Right atrium auricular region (tissue), 2 donors: Measurements from ENCODE around the gene C2orf76. TPM values are rescaled to one million over a fixed set of nuclear protein-coding genes. Genes with fewer than 3 reads are reported as not detected.
A peak's percentile ranks its signal among the peaks of the same experiment; 100 is the strongest.

Source experiments
- DNase-seq: peaks from one replicate; pipeline ENCODE4 v3.0.0-alpha.2; 2019; ENCODE audit warnings: low spot score
- H3K27ac ChIP-seq, 2 donors: fragments of 200-600 bp; sonication (generic); 1 replicate in 1 of 2; 2 replicates in 1 of 2; pipeline ENCODE4 v1.5.1; 2016 to 2019
- H3K27me3 ChIP-seq, 2 donors: fragments of 200-600 bp; sonication (generic); one replicate each; pipeline versions ENCODE4 v1.5.1 to v1.6.0; 2017 to 2019
- H3K36me3 ChIP-seq: fragments of 200-600 bp; sonication (generic); one replicate; pipeline ENCODE4 v1.5.1; 2016
- H3K4me1 ChIP-seq, 2 donors: fragments of 200-600 bp; sonication (generic); one replicate each; pipeline versions ENCODE4 v1.5.1 to v1.6.0; 2017 to 2019
- H3K4me3 ChIP-seq, 2 donors: fragments of 200-600 bp; sonication (generic); 1 replicate in 1 of 2; 2 replicates in 1 of 2; pipeline ENCODE4 v1.5.1; 2017 to 2019; ENCODE audit warnings: mild to moderate bottlenecking in 1 of 2, moderate library complexity in 1 of 2
- H3K9me3 ChIP-seq, 2 donors: fragments of 200-600 bp; sonication (generic); one replicate each; pipeline ENCODE4 v1.5.1; 2019
- total RNA-seq, 2 donors: library from RNA; depleted of rRNA; stranded (reverse); fragments of >200 nt; gene quantifications; one replicate each; pipeline ENCODE4 v1.1.0, GENCODE V29; 2016
- TF ChIP-seq, protein P1 (sequence below), 2 donors: fragments of 200-600 bp; sonication (generic); IDR thresholded peaks; one replicate each; pipeline ENCODE4 v1.5.1; 2019; ENCODE audit warnings: antibody characterized with exemption in 2 of 2

The C2orf76 gene
- total RNA-seq, 2 donors from 2014 or later, result 8.1 to 11.1 TPM

DNA sequence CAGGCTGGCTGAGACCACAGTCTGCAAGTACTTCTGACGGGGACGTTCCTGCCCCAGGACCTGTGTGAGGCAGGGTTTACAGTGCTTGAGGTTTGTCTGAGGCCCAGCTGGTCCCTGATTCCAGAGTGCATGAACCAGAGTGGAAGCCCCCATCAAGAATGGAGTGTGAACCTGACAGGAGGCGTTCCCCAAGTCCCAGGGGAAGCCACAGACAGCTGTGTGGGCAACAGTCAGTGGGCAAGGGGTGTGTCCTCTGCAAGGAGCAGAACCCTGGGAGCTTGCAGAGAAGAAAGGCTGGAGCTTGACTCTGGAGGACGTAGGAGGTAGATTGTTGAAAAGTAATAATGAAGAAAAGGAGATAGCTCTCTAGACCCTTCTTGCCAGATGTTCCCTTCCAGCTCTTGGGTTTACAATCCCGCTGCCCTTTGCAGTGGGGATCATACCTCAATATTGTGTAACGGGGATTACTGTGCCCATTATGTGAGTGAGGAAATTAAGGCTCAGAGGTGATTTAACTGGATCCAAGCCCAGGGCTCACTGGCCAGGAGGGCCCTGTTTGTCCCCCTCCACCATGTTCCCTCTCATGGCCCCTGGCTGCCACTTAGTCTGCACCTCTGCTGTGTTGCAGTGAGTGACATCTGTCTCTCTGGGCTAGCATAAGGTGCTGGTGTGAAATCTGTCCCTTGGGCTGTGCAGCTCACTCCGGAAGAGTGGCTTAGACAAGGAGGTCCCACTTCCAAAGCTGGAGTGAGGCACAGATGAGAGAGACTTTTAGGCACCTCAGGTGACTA, 6.3 kb upstream of the C2orf76 start:
- Histone ChIP-seq H3K4me1 (peaks cover 0 to 15% of the 10 kb centered on the region in 2 donors), H3K36me3 (peaks cover 62% of the 10 kb centered on the region), H3K4me3 (no peak overlapping the region), H3K27me3 (no peaks in the 10 kb centered on the region), H3K27ac (no peak overlapping the region), H3K9me3 (peaks cover 0 to 14% of the 10 kb centered on the region in 2 donors)
- DNase-seq, result no peak
- TF ChIP-seq, protein P1, sequence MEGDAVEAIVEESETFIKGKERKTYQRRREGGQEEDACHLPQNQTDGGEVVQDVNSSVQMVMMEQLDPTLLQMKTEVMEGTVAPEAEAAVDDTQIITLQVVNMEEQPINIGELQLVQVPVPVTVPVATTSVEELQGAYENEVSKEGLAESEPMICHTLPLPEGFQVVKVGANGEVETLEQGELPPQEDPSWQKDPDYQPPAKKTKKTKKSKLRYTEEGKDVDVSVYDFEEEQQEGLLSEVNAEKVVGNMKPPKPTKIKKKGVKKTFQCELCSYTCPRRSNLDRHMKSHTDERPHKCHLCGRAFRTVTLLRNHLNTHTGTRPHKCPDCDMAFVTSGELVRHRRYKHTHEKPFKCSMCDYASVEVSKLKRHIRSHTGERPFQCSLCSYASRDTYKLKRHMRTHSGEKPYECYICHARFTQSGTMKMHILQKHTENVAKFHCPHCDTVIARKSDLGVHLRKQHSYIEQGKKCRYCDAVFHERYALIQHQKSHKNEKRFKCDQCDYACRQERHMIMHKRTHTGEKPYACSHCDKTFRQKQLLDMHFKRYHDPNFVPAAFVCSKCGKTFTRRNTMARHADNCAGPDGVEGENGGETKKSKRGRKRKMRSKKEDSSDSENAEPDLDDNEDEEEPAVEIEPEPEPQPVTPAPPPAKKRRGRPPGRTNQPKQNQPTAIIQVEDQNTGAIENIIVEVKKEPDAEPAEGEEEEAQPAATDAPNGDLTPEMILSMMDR (IDR thresholded peaks at IDR 0.05), result no peak

DNA sequence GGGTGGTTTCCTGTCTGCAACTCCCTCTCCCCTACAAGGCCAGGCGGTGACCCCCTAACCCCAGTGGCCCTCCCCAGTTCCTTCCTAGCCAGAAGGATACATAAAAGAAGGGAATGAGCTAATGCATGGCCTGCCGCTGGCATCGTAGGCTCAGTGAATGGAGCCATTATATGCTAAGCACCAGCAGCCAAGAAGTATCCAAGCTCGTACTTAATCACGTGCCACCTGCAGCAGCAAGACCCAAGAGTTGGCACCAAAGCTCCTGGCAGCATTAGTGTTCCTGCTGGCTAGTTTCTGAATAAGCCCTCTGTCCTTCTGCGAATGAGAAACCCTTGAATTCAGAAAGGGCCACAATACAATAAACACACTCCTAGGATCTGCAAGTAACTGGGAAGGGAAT, 4.5 kb upstream of the C2orf76 start:
- H3K4me1 ChIP-seq, result peaks cover 0 to 20% of the 10 kb centered on the region in 2 donors
- no peaks in the 10 kb centered on the region for H3K27me3 ChIP-seq
- DNase-seq, result no peak
- TF ChIP-seq, protein P1 (IDR thresholded peaks at IDR 0.05), result no peak
- peaks cover 0 to 14% of the 10 kb centered on the region in 2 donors for H3K9me3 ChIP-seq
- no peak overlapping the region for H3K27ac ChIP-seq
- peaks cover 62% of the 10 kb centered on the region for H3K36me3 ChIP-seq
- no peak overlapping the region for H3K4me3 ChIP-seq

DNA sequence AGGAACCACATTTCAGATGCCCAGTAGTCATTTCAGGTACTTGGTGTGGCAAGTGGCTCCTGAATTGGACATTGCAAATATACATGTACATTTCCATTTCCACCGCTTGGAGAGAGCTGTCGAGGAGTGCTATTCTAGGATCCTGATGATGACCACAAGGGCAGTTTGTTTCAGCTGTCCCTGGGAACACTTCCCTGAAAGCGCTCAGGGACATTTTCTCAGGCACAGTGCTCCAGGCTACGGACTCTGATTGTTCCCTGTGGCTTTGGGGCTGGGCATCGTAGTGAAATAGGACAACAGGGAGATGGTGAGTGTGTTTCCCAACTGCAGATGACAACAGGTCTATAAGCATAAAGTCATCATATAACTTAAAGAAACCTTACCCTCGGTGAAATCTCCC, 3.2 kb upstream of the C2orf76 start:
- peaks cover 0 to 14% of the 10 kb centered on the region in 2 donors for H3K9me3 ChIP-seq
- TF ChIP-seq, protein P1 (IDR thresholded peaks at IDR 0.05), result no peak
- H3K4me1 ChIP-seq, result peaks cover 0 to 32% of the 10 kb centered on the region in 2 donors
- H3K4me3 ChIP-seq, result no peak overlapping the region
- no peaks in the 10 kb centered on the region for H3K27me3 ChIP-seq
- H3K36me3 ChIP-seq, result peaks cover 62% of the 10 kb centered on the region
- H3K27ac ChIP-seq, result peak overlapping the region in 1 of 2 donors; percentile 44
- no peak for DNase-seq

DNA sequence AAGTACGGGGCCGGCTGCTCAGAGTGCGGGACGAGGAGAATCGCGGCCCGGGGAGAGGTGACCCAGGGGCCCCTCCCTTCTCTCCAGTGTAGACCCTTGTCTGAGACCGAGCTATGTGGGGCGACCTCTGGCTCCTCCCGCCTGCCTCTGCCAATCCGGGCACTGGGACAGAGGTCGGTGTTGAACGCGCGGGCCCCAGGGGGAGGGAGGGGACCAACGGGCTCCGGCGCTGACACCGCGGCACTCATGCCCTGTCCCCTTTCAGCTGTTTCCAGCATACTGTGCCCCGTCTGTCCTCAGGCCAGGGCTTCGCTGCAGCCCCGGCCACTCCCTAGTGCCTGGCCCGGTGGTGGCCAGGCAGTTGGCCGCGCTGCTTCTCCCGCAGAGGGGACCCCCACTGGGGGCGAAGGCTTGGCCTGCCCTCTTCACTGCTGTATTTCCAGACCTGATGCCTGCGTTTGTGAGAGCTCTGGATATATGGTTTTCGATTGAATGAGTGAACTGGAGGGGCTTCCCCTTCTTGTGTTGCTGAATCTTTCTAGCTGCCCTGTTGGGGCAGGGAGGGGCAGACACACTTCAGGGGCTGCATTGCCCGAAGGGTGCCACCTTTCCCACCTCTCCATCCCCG, 952 bp upstream of the C2orf76 start:
- H3K36me3 ChIP-seq, result peaks cover 39% of the 10 kb centered on the region
- no peaks in the 10 kb centered on the region for H3K27me3 ChIP-seq
- DNase-seq, result peak; percentile 71
- H3K9me3 ChIP-seq, result no peaks in the 10 kb centered on the region
- peak overlapping the region; percentile 65 to 87 for H3K4me3 ChIP-seq
- TF ChIP-seq, protein P1 (IDR thresholded peaks at IDR 0.05), result peak in 1 of 2 donors; percentile 42
- H3K27ac ChIP-seq, result peak overlapping the region; percentile 87 to 97
- H3K4me1 ChIP-seq, result peaks cover 0 to 36% of the 10 kb centered on the region in 2 donors

DNA sequence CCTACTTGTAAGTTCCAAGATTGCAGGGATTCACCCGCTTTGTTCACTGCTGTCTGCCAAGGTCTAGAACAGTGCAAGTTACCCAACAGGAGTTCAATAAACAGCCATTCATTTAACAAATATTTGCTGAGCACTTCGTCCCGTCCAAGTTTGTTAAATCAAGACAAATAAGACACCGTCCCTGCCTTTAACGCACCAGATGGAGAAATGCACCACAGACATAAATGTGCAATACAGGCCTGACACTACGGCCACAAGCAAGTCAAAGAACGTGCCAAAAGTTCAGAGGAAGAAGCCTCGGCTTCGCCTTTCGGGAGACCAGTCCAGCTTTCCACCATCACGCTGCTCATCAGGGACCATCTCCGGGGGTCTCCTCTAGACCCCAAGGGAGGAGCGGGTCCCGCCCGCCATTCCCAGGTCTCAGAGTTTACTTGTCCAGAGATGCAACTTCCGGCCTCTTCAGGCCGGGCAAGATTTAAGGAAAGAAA, 429 bp downstream of the C2orf76 start:
- Histone ChIP-seq H3K9me3 (no peaks in the 10 kb centered on the region), H3K27me3 (no peaks in the 10 kb centered on the region), H3K4me3 (peak overlapping the region; percentile 65 to 87), H3K4me1 (peaks cover 0 to 36% of the 10 kb centered on the region in 2 donors), H3K27ac (peak overlapping the region; percentile 87 to 97), H3K36me3 (peaks cover 25% of the 10 kb centered on the region)
- DNase-seq, result no peak
- TF ChIP-seq, protein P1 (IDR thresholded peaks at IDR 0.05), result no peak
